ENCODE measurements around the gene RTN1.

RTN1 gene

GRCh38 chr14:59870277-59871165, at the start of gene RTN1:
Gene RTN1, minus strand, starts transcription at chr14:59870776. Its CDS starts 146 bp downstream, at chr14:59870630.
- no peaks in the 10 kb centered on the region for H3K36me3 ChIP-seq (ENCODE audit: control insufficient read depth in 2 of 2, insufficient read depth in 2 of 2, low read length in 2 of 2)
- H3K27ac ChIP-seq (ENCODE audit: low read depth in 2 of 2, low read length in 2 of 2), result peak within 1 kb of the TSS in 1 of 2 donors; percentile 7
- H3K27me3 ChIP-seq (ENCODE audit: control insufficient read depth in 2 of 2, insufficient read depth in 2 of 2, low read length in 2 of 2), result peaks cover 24 to 29% of the 10 kb centered on the region in 2 donors
- H3K4me3 ChIP-seq (ENCODE audit: low read length in 2 of 2), result peak within 1 kb of the TSS; percentile 56 to 58
- H3K4me1 ChIP-seq (ENCODE audit: control insufficient read depth in 2 of 2, insufficient read depth in 2 of 2, low read length in 2 of 2), result peaks cover 0 to 2% of the 10 kb centered on the region in 2 donors
- H3K9ac ChIP-seq (ENCODE audit: low read depth in 1 of 2, low read length in 2 of 2), result peak within 1 kb of the TSS in 1 of 2 donors; percentile 43
- no peaks in the 10 kb centered on the region for H3K9me3 ChIP-seq (ENCODE audit: control insufficient read depth in 2 of 2, low read length in 2 of 2)

GRCh38 chr14:59920378-59920683, 49.8 kb upstream of the RTN1 start:
- no peak overlapping the region for H3K4me3 ChIP-seq (ENCODE audit: low read length in 2 of 2)
- no peak overlapping the region for H3K27ac ChIP-seq (ENCODE audit: low read depth in 2 of 2, low read length in 2 of 2)
- no peak overlapping the region for H3K9ac ChIP-seq (ENCODE audit: low read depth in 1 of 2, low read length in 2 of 2)
- peaks cover 11 to 14% of the 10 kb centered on the region in 2 donors for H3K27me3 ChIP-seq (ENCODE audit: control insufficient read depth in 2 of 2, insufficient read depth in 2 of 2, low read length in 2 of 2)
- H3K4me1 ChIP-seq (ENCODE audit: control insufficient read depth in 2 of 2, insufficient read depth in 2 of 2, low read length in 2 of 2), result peaks cover 7 to 8% of the 10 kb centered on the region in 2 donors
- H3K36me3 ChIP-seq (ENCODE audit: control insufficient read depth in 2 of 2, insufficient read depth in 2 of 2, low read length in 2 of 2), result no peaks in the 10 kb centered on the region
- H3K9me3 ChIP-seq (ENCODE audit: control insufficient read depth in 2 of 2, low read length in 2 of 2), result no peaks in the 10 kb centered on the region

- Histone ChIP-seq H3K36me3 (ENCODE audit: control insufficient read depth in 2 of 2, insufficient read depth in 2 of 2, low read length in 2 of 2) (no peaks in the 10 kb centered on the region), H3K27me3 (ENCODE audit: control insufficient read depth in 2 of 2, insufficient read depth in 2 of 2, low read length in 2 of 2) (peaks cover 11 to 14% of the 10 kb centered on the region in 2 donors), H3K9ac (ENCODE audit: low read depth in 1 of 2, low read length in 2 of 2) (peak within 1 kb of the TSS in 1 of 2 donors; percentile 21), H3K4me3 (ENCODE audit: low read length in 2 of 2) (peak within 1 kb of the TSS; percentile 34 to 55), H3K9me3 (ENCODE audit: control insufficient read depth in 2 of 2, low read length in 2 of 2) (no peaks in the 10 kb centered on the region), H3K27ac (ENCODE audit: low read depth in 2 of 2, low read length in 2 of 2) (no peak within 1 kb of the TSS), H3K4me1 (ENCODE audit: control insufficient read depth in 2 of 2, insufficient read depth in 2 of 2, low read length in 2 of 2) (peaks cover 7 to 8% of the 10 kb centered on the region in 2 donors)
Measured at GRCh38 chr14:59919570-59920377, 49.2 kb upstream of the RTN1 start, which contains the start of gene LRRC9. Gene LRRC9, plus strand, starts transcription at chr14:59920144.

- H3K4me1 ChIP-seq (ENCODE audit: control insufficient read depth in 2 of 2, insufficient read depth in 2 of 2, low read length in 2 of 2), result peaks cover 7 to 8% of the 10 kb centered on the region in 2 donors
- H3K9me3 ChIP-seq (ENCODE audit: control insufficient read depth in 2 of 2, low read length in 2 of 2), result no peaks in the 10 kb centered on the region
- H3K36me3 ChIP-seq (ENCODE audit: control insufficient read depth in 2 of 2, insufficient read depth in 2 of 2, low read length in 2 of 2), result no peaks in the 10 kb centered on the region
- peak overlapping the region; percentile 32 to 55 for H3K4me3 ChIP-seq (ENCODE audit: low read length in 2 of 2)
- H3K27ac ChIP-seq (ENCODE audit: low read depth in 2 of 2, low read length in 2 of 2), result no peak overlapping the region
- H3K9ac ChIP-seq (ENCODE audit: low read depth in 1 of 2, low read length in 2 of 2), result peak overlapping the region in 1 of 2 donors; percentile 21
- peaks cover 11 to 14% of the 10 kb centered on the region in 2 donors for H3K27me3 ChIP-seq (ENCODE audit: control insufficient read depth in 2 of 2, insufficient read depth in 2 of 2, low read length in 2 of 2)
Measured at GRCh38 chr14:59918824-59919569, 48.4 kb upstream of the RTN1 start.

GRCh38 chr14:59913187-59913586, 42.6 kb upstream of the RTN1 start:
- Histone ChIP-seq H3K36me3 (ENCODE audit: control insufficient read depth in 2 of 2, insufficient read depth in 2 of 2, low read length in 2 of 2) (no peaks in the 10 kb centered on the region), H3K4me3 (ENCODE audit: low read length in 2 of 2) (no peak overlapping the region), H3K9me3 (ENCODE audit: control insufficient read depth in 2 of 2, low read length in 2 of 2) (no peaks in the 10 kb centered on the region), H3K9ac (ENCODE audit: low read depth in 1 of 2, low read length in 2 of 2) (no peak overlapping the region), H3K27ac (ENCODE audit: low read depth in 2 of 2, low read length in 2 of 2) (no peak overlapping the region), H3K4me1 (ENCODE audit: control insufficient read depth in 2 of 2, insufficient read depth in 2 of 2, low read length in 2 of 2) (no peaks in the 10 kb centered on the region), H3K27me3 (ENCODE audit: control insufficient read depth in 2 of 2, insufficient read depth in 2 of 2, low read length in 2 of 2) (peaks cover under 1 to 4% of the 10 kb centered on the region in 2 donors)

- Histone ChIP-seq H3K9ac (ENCODE audit: low read depth in 1 of 2, low read length in 2 of 2) (no peak overlapping the region), H3K4me1 (ENCODE audit: control insufficient read depth in 2 of 2, insufficient read depth in 2 of 2, low read length in 2 of 2) (no peaks in the 10 kb centered on the region), H3K4me3 (ENCODE audit: low read length in 2 of 2) (no peak overlapping the region), H3K9me3 (ENCODE audit: control insufficient read depth in 2 of 2, low read length in 2 of 2) (no peaks in the 10 kb centered on the region), H3K27ac (ENCODE audit: low read depth in 2 of 2, low read length in 2 of 2) (no peak overlapping the region), H3K36me3 (ENCODE audit: control insufficient read depth in 2 of 2, insufficient read depth in 2 of 2, low read length in 2 of 2) (no peaks in the 10 kb centered on the region), H3K27me3 (ENCODE audit: control insufficient read depth in 2 of 2, insufficient read depth in 2 of 2, low read length in 2 of 2) (no peaks in the 10 kb centered on the region)
Measured at GRCh38 chr14:59912443-59912842, 41.9 kb upstream of the RTN1 start.

- Histone ChIP-seq H3K4me1 (ENCODE audit: control insufficient read depth in 2 of 2, insufficient read depth in 2 of 2, low read length in 2 of 2) (no peaks in the 10 kb centered on the region), H3K36me3 (ENCODE audit: control insufficient read depth in 2 of 2, insufficient read depth in 2 of 2, low read length in 2 of 2) (no peaks in the 10 kb centered on the region), H3K9me3 (ENCODE audit: control insufficient read depth in 2 of 2, low read length in 2 of 2) (no peaks in the 10 kb centered on the region), H3K9ac (ENCODE audit: low read depth in 1 of 2, low read length in 2 of 2) (no peak overlapping the region), H3K4me3 (ENCODE audit: low read length in 2 of 2) (no peak overlapping the region), H3K27ac (ENCODE audit: low read depth in 2 of 2, low read length in 2 of 2) (no peak overlapping the region), H3K27me3 (ENCODE audit: control insufficient read depth in 2 of 2, insufficient read depth in 2 of 2, low read length in 2 of 2) (no peaks in the 10 kb centered on the region)
Measured at GRCh38 chr14:59905188-59905587, 34.6 kb upstream of the RTN1 start.

GRCh38 chr14:59904184-59904583, 33.6 kb upstream of the RTN1 start:
- H3K9ac ChIP-seq (ENCODE audit: low read depth in 1 of 2, low read length in 2 of 2), result no peak overlapping the region
- H3K27ac ChIP-seq (ENCODE audit: low read depth in 2 of 2, low read length in 2 of 2), result no peak overlapping the region
- H3K36me3 ChIP-seq (ENCODE audit: control insufficient read depth in 2 of 2, insufficient read depth in 2 of 2, low read length in 2 of 2), result no peaks in the 10 kb centered on the region

GRCh38 chr14:59900556-59900955, 30.0 kb upstream of the RTN1 start:
- no peaks in the 10 kb centered on the region for H3K36me3 ChIP-seq (ENCODE audit: control insufficient read depth in 2 of 2, insufficient read depth in 2 of 2, low read length in 2 of 2)
- H3K4me3 ChIP-seq (ENCODE audit: low read length in 2 of 2), result no peak overlapping the region
- no peaks in the 10 kb centered on the region for H3K9me3 ChIP-seq (ENCODE audit: control insufficient read depth in 2 of 2, low read length in 2 of 2)
- H3K27me3 ChIP-seq (ENCODE audit: control insufficient read depth in 2 of 2, insufficient read depth in 2 of 2, low read length in 2 of 2), result no peaks in the 10 kb centered on the region
- no peak overlapping the region for H3K27ac ChIP-seq (ENCODE audit: low read depth in 2 of 2, low read length in 2 of 2)
- no peaks in the 10 kb centered on the region for H3K4me1 ChIP-seq (ENCODE audit: control insufficient read depth in 2 of 2, insufficient read depth in 2 of 2, low read length in 2 of 2)
- H3K9ac ChIP-seq (ENCODE audit: low read depth in 1 of 2, low read length in 2 of 2), result no peak overlapping the region

More at GRCh38 chr14:59904184-59904583, 33.6 kb upstream of the RTN1 start:
- Histone ChIP-seq H3K27me3 (ENCODE audit: control insufficient read depth in 2 of 2, insufficient read depth in 2 of 2, low read length in 2 of 2) (no peaks in the 10 kb centered on the region), H3K4me1 (ENCODE audit: control insufficient read depth in 2 of 2, insufficient read depth in 2 of 2, low read length in 2 of 2) (no peaks in the 10 kb centered on the region), H3K9me3 (ENCODE audit: control insufficient read depth in 2 of 2, low read length in 2 of 2) (no peaks in the 10 kb centered on the region), H3K4me3 (ENCODE audit: low read length in 2 of 2) (no peak overlapping the region)
